GM19463 (cell line): ENCODE data around the gene TTC24.
"Not testable (repeated sequence)": the region's sequence is repeated elsewhere in the genome, so short reads cannot be mapped to it uniquely, and the experiment has no call there.

Experiments
- ATAC-seq: cut with Tn5 transposase; IDR thresholded peaks from one replicate; pipeline ENCODE4 v1.9.1; 2021; ENCODE audit warnings: mild to moderate bottlenecking, moderate library complexity; ENCODE audit not compliant: unreplicated experiment

Gene TTC24

GRCh38 chr1:156602557-156602993 lies 23.1 kb downstream of the TTC24 start:
- ATAC-seq: no peak

- not testable (repeated sequence) for ATAC-seq
Observed at GRCh38 chr1:156607344-156607743, 27.8 kb downstream of the TTC24 start.

GRCh38 chr1:156608036-156608674 lies 28.6 kb downstream of the TTC24 start:
- ATAC-seq: no peak

- ATAC-seq: no peak
Observed at GRCh38 chr1:156608981-156609380, 29.5 kb downstream of the TTC24 start.

GRCh38 chr1:156610072-156610471 lies 30.5 kb downstream of the TTC24 start:
- ATAC-seq: not testable (repeated sequence)

GRCh38 chr1:156612666-156613065 lies 33.1 kb downstream of the TTC24 start:
- no peak for ATAC-seq

- ATAC-seq: no peak
Observed at GRCh38 chr1:156615946-156616345, 36.4 kb downstream of the TTC24 start.

GRCh38 chr1:156616463-156616862 lies 36.9 kb downstream of the TTC24 start:
- no peak for ATAC-seq

GRCh38 chr1:156618853-156619581 lies 39.5 kb downstream of the TTC24 start, which contains the start of gene HAPLN2:
HAPLN2 (plus strand) TSS chr1:156619415; CDS start chr1:156623491, 4,076 bp downstream.
- no peak for ATAC-seq

- no peak for ATAC-seq
Observed at GRCh38 chr1:156619582-156619955, 40.0 kb downstream of the TTC24 start.

GRCh38 chr1:156622581-156623297 lies 43.2 kb downstream of the TTC24 start:
- no peak for ATAC-seq

- ATAC-seq: no peak
Observed at GRCh38 chr1:156623946-156624813, 44.7 kb downstream of the TTC24 start.

- no peak for ATAC-seq
Observed at GRCh38 chr1:156624814-156625435, 45.4 kb downstream of the TTC24 start.

- no peak for ATAC-seq
Observed at GRCh38 chr1:156625436-156626078, 46.0 kb downstream of the TTC24 start.

GRCh38 chr1:156626079-156626438 lies 46.5 kb downstream of the TTC24 start:
- no peak for ATAC-seq

GRCh38 chr1:156627313-156627880 lies 47.9 kb downstream of the TTC24 start:
- ATAC-seq: no peak

- ATAC-seq: no peak
Observed at GRCh38 chr1:156629823-156630449, 50.4 kb downstream of the TTC24 start.

- ATAC-seq: not testable (repeated sequence)
Observed at GRCh38 chr1:156631152-156631551, 51.6 kb downstream of the TTC24 start.

- ATAC-seq: no peak
Observed at GRCh38 chr1:156632355-156632754, 52.8 kb downstream of the TTC24 start.
